Renal pelvis (tissue), 4 donors: ENCODE measurements around the gene CHID1. TPM values are rescaled to one million over a fixed set of nuclear protein-coding genes. Genes with fewer than 3 reads are reported as not detected.

Experiments used
- DNase-seq: peaks from one replicate; pipeline ENCODE4 v3.0.0-alpha.2; 2013
- polyA plus RNA-seq, 3 donors: library from polyadenylated mRNA; unstranded; fragments of 120-200 nt; gene quantifications; one replicate each; pipeline ENCODE4 v1.2.1, GENCODE V29; 2013; ENCODE audit not compliant: insufficient read length in 3 of 3

CHID1 gene
- polyA plus RNA-seq, 3 donors, result 113 to 125 (median 114) TPM

DNA sequence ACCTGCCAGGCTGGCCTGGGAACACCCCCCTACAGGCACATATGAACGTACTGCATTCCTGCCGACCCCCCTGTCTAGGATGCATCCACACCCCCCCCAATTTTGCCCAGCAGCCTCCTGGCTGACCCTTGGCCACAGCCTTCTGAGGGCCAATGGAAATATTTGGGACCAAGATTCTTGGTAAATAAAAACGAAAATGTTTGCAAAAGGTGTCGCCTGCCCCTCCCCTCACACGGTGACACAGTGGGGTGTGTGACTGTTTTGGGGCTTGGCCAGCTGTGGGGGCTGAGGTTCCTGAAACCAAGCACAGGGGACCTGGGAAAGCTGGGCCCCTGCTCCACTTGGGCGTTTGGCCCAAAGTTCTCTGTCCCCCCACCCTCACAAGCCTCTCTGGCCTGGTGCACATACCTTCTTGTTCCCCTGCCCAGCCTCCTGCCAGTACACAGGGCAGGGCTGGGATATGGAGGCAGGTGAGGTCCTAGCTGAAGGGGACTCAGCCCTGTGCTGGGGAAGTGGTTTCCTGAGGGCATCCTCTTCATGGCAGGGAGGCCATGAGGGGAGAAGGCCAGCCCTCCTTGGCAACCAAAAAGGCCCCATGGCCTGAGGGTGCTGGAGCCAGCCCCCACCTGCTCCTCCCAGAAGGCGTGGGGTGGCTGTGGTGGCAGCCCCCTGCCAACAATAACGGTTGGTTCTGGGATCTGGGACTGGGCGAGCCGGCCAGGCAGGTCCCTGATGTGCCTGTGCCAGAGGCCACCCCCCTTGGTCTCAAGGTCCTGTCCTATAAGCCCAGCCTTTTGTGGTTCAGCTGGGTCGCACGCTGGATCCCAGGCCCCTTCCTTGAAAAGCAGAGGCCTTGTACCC is 85.0 kb downstream of the CHID1 start:
- DNase-seq, result no peak

- no peak for DNase-seq
Observed at GRCh38 chr11:824942-825341, 85.7 kb downstream of the CHID1 start.

GRCh38 chr11:824292-824880 is 86.2 kb downstream of the CHID1 start:
- DNase-seq, result no peak

DNA sequence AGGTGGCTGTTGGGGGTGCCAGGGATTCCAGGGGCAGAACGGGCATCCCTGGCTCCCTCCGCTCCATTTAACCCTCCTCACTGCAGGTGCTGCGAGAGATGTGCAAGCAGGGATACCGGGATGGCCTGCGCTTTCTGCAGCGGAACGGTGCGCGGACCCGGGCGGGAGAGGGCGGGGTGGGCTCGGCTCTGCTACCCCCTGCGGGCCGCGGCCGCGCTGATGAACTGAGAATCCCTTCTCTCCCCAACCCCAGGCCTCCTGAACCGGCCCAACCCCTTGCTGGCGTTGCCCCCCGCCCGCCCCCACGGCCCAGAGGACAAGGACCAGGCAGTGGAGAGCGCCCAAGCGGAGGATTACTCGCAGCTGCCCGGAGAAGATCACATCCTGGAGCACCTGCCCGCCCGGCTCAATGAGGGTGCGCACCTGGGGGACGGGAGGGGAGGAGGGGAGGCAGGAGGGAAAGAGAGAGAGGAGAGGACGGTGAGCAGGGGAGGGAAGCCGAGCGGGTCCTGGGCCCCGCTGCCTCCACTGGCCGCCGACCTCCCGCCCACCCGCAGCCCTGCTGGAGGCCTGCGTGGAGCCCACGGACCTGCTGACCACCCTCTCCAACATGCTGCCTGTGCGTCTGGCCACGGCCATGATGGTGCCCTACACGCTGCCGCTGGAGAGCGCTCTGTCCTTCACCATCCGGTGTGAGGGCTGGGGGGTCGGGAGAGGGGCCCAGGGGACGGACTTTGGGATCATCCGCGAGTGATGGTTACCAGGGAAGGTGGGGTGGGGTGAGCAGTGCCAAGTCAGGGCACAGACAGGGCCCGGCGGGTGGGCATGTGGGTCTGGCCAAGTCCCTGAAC is 86.9 kb downstream of the CHID1 start:
- DNase-seq, result no peak

DNA sequence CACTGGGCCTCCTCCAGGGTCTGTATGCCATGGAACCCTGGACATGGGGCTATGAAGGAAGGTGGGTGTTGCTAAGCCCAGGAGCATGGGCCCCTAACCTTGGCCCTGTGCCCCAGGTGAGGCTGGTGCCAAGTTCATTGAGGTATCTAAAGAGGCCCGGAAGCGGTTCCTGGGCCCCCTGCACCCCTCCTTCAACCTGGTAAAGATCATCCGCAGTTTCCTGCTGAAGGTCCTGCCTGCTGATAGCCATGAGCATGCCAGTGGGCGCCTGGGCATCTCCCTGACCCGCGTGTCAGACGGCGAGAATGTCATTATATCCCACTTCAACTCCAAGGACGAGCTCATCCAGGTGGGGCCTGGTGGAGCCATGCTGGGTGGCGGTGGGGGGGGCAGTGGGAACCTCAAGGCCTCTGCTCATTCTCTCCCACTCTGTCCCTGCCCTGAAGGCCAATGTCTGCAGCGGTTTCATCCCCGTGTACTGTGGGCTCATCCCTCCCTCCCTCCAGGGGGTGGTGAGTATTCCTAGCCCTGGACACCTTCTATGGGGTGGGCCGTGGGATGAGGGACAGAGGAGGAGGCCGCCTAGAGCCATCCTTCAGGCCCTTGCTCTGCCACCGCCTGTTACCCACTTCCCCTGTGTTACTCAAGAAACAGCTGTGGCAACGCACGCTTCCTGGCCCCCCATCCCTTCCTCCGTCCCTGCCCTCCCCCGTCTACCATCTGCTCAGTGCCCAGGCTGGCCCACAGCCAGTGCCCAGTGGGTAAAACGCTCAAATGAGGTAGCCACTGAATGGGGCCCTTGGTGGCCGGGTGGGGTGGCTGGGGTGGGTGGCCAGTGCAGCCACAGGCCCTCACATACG is 88.9 kb downstream of the CHID1 start:
- no peak for DNase-seq

- DNase-seq, result no peak
Observed at GRCh38 chr11:820655-821511, 89.7 kb downstream of the CHID1 start.

GRCh38 chr11:819943-820649 is 90.5 kb downstream of the CHID1 start:
- DNase-seq, result peak; percentile 81

DNA sequence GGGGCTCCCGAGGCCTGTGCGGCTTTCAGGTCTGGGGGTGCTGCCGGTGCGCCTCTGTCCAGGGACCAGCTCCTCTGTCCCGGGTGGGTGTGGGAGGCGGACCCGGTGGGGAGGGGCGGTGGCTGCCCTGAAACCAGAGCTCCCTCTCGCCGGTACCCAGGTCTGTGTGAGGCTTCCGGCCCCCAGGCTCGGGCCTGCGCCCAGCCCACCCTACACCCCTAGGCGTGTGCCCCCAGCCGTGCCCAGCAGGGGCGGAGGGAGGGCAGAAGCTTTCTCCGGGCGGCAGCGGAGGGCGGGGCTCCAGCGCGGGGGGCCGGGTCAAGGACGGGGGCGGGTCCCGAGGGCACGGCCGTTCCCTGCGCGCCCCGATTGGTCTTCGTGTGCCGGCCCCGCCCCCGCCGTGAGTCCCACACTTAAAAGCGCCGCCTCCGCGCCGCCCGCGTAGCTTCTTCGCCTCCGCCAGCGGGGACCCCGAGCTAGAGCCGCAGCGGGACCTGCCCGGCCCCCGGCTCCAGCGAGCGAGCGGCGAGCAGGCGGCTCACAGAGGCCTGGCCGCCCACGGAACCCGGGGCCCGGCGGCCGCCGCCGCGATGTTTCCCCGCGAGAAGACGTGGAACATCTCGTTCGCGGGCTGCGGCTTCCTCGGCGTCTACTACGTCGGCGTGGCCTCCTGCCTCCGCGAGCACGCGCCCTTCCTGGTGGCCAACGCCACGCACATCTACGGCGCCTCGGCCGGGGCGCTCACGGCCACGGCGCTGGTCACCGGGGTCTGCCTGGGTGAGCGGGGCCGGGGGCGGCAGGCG is 91.3 kb downstream of the CHID1 start:
- DNase-seq, result peak; percentile 88

GRCh38 chr11:818396-819128 is 92.0 kb downstream of the CHID1 start, which contains the start of gene PNPLA2:
TSS of gene PNPLA2 (plus strand) at chr11:818914. CDS start at chr11:819719, 805 bp downstream.
- no peak for DNase-seq

Other genes with a start within 250 kb of the CHID1 start
- 10 to 100 TPM; 55.3 to 61.9 (median 55.6) TPM for gene DEAF1, start 215.6 kb downstream of the CHID1 start, polyA plus RNA-seq
- 10 to 100 TPM; 41.9 to 62.1 (median 59.9) TPM for gene TMEM80, start 215.0 kb downstream of the CHID1 start, polyA plus RNA-seq
- gene EPS8L2, start 204.6 kb downstream of the CHID1 start, polyA plus RNA-seq, result 100 to 1,000 TPM; 128 to 189 (median 150) TPM
- gene TALDO1, start 163.3 kb downstream of the CHID1 start, polyA plus RNA-seq, result 100 to 1,000 TPM; 129 to 137 (median 130) TPM
- 100 to 1,000 TPM in 1 of 3 donors, 10 to 100 TPM in 2; 85.0 to 111 (median 90.3) TPM for gene GATD1, start 133.3 kb downstream of the CHID1 start, polyA plus RNA-seq
- 1 to 10 TPM in 1 of 3 donors, under 1 TPM in 2; 0.64 to 1.3 (median 0.83) TPM for gene CEND1, start 120.7 kb downstream of the CHID1 start, polyA plus RNA-seq
- 10 to 100 TPM; 16.0 to 20.9 (median 20.6) TPM for gene SLC25A22, start 112.5 kb downstream of the CHID1 start, polyA plus RNA-seq
- 10 to 100 TPM; 11.8 to 14.4 (median 13.0) TPM for gene PIDD1, start 105.6 kb downstream of the CHID1 start, polyA plus RNA-seq
- 1,000 to 10,000 TPM; 1,087 to 1,248 (median 1,229) TPM for gene RPLP2, start 100.8 kb downstream of the CHID1 start, polyA plus RNA-seq
- 10 to 100 TPM; 66.0 to 79.1 (median 74.7) TPM for gene PNPLA2, start 91.9 kb downstream of the CHID1 start, polyA plus RNA-seq
- 10 to 100 TPM; 16.7 to 21.7 (median 20.0) TPM for gene CRACR2B, start 82.9 kb downstream of the CHID1 start, polyA plus RNA-seq
- gene CD151, start 77.9 kb downstream of the CHID1 start, polyA plus RNA-seq, result 100 to 1,000 TPM; 207 to 225 (median 220) TPM
- gene POLR2L, start 68.3 kb downstream of the CHID1 start, polyA plus RNA-seq, result 100 to 1,000 TPM; 106 to 132 (median 125) TPM
- gene TSPAN4, start 68.0 kb downstream of the CHID1 start, polyA plus RNA-seq, result 10 to 100 TPM; 76.0 to 92.3 (median 85.2) TPM
- 100 to 1,000 TPM in 2 of 3 donors, 10 to 100 TPM in 1; 99.5 to 126 (median 117) TPM for gene AP2A2, start 15.1 kb upstream of the CHID1 start, polyA plus RNA-seq
- gene MUC6, start 125.9 kb upstream of the CHID1 start, polyA plus RNA-seq, result 10 to 100 TPM; 25.6 to 35.8 (median 26.2) TPM
- gene MUC2, start 164.1 kb upstream of the CHID1 start, polyA plus RNA-seq, result under 1 TPM; 0.03 to 0.21 (median 0.17) TPM
- under 1 TPM in 2 of 3 donors, not detected in 1; 0.01 TPM for gene MUC5AC, start 247.1 kb upstream of the CHID1 start, polyA plus RNA-seq